Glutamatergic neuron (in vitro differentiated cells): ENCODE results near the gene NUP98. TPM values are rescaled to one million over a fixed set of nuclear protein-coding genes. Genes with fewer than 3 reads are reported as not detected.

Experiments used
- DNase-seq: peaks from one replicate; pipeline ENCODE4 v3.0.0; 2022
- H3K27ac Mint-ChIP-seq: one replicate; pipeline ENCODE4 v1.8.0; 2020; ENCODE audit warnings: mild to moderate bottlenecking, mixed read lengths, inconsistent platforms; ENCODE audit not compliant: unreplicated experiment
- H3K27me3 Mint-ChIP-seq: one replicate; pipeline ENCODE4 v1.8.0; 2020; ENCODE audit warnings: mild to moderate bottlenecking, moderate library complexity, mixed read lengths, inconsistent platforms; ENCODE audit not compliant: unreplicated experiment
- H3K36me3 Mint-ChIP-seq: one replicate; pipeline ENCODE4 v1.8.0; 2020; ENCODE audit warnings: mild to moderate bottlenecking, mixed read lengths, inconsistent platforms; ENCODE audit not compliant: unreplicated experiment
- H3K4me1 Mint-ChIP-seq: one replicate; pipeline ENCODE4 v1.8.0; 2020; ENCODE audit warnings: mild to moderate bottlenecking, low read depth, mixed read lengths, inconsistent platforms; ENCODE audit not compliant: unreplicated experiment
- H3K4me3 Mint-ChIP-seq: one replicate; pipeline ENCODE4 v1.8.0; 2020; ENCODE audit warnings: mild to moderate bottlenecking, mixed read lengths, inconsistent platforms; ENCODE audit not compliant: unreplicated experiment
- H3K9me3 Mint-ChIP-seq: one replicate; pipeline ENCODE4 v1.8.0; 2020; ENCODE audit warnings: mild to moderate bottlenecking, moderate library complexity, mixed read lengths, inconsistent platforms; ENCODE audit not compliant: unreplicated experiment
- CTCF ChIP-seq: fragments of 200-600 bp; sonication (generic); IDR thresholded peaks from one replicate; pipeline ENCODE4 v1.5.0; 2021; ENCODE audit not compliant: partially characterized antibody, unreplicated experiment
- long read RNA-seq: library from polyadenylated mRNA; unstranded; transcript quantifications from one replicate; pipeline ENCODE4 v2.0.0, GENCODE V29; 2020; ENCODE audit not compliant: unreplicated experiment
- total RNA-seq: library from RNA; stranded (reverse); fragmentation: NEBNext Ultra II Directional; extraction: Animal tissue kit (Norgen Biotek cat#: 25700); gene quantifications from one replicate; pipeline ENCODE4 v1.2.1, GENCODE V29; 2021; ENCODE audit not compliant: unreplicated experiment

The NUP98 gene
- total RNA-seq, result 49.6 TPM
- long read RNA-seq, partial matches to known transcripts, result 1 of 3 reads
- long read RNA-seq, other reads (novel, unspliced or antisense), result 1 of 3 reads

GRCh38 chr11:3797329-3798090 lies at the start of gene NUP98:
NUP98 (minus strand) TSS chr11:3797554; CDS start chr11:3782117, 15,437 bp downstream.
- peak within 1 kb of the TSS; percentile 96 for H3K4me3 Mint-ChIP-seq
- peaks cover 14% of the 10 kb centered on the region for H3K4me1 Mint-ChIP-seq
- no peaks in the 10 kb centered on the region for H3K36me3 Mint-ChIP-seq
- peaks cover 6% of the 10 kb centered on the region for H3K9me3 Mint-ChIP-seq
- peaks cover 6% of the 10 kb centered on the region for H3K27me3 Mint-ChIP-seq
- TF ChIP-seq CTCF, result no peak
- peak within 1 kb of the TSS; percentile 78 for H3K27ac Mint-ChIP-seq
- DNase-seq, result peak; percentile 99

DNA sequence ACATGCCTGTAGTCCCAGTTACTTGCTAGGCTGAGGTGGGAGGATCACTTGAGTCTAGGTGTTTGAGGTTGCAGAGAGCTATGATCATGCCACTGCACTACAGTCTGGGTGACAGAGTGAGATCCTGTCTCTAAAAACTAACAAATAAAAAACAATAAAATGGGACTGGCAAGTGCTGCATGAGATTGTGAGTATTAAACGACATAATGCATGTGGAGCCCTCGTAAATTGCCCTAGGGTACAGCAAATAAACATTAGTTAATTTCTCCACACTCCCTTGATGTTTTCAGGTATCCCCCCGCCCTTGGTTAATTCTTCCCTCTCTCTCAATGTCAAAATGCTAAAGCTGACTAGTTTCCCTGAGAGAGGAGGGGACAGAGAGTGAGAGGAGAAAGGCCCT lies 48.3 kb upstream of the NUP98 start:
- Mint-ChIP-seq H3K9me3 (no peaks in the 10 kb centered on the region), H3K4me3 (no peak overlapping the region), H3K4me1 (no peaks in the 10 kb centered on the region), H3K36me3 (no peaks in the 10 kb centered on the region), H3K27ac (no peak overlapping the region), H3K27me3 (no peaks in the 10 kb centered on the region)
- no peak for TF ChIP-seq CTCF
- no peak for DNase-seq

GRCh38 chr11:3845246-3845645 lies 47.9 kb upstream of the NUP98 start:
- no peak for DNase-seq
- TF ChIP-seq CTCF, result no peak
- Mint-ChIP-seq H3K27me3 (no peaks in the 10 kb centered on the region), H3K27ac (no peak overlapping the region), H3K4me3 (no peak overlapping the region), H3K36me3 (no peaks in the 10 kb centered on the region), H3K9me3 (no peaks in the 10 kb centered on the region), H3K4me1 (no peaks in the 10 kb centered on the region)

DNA sequence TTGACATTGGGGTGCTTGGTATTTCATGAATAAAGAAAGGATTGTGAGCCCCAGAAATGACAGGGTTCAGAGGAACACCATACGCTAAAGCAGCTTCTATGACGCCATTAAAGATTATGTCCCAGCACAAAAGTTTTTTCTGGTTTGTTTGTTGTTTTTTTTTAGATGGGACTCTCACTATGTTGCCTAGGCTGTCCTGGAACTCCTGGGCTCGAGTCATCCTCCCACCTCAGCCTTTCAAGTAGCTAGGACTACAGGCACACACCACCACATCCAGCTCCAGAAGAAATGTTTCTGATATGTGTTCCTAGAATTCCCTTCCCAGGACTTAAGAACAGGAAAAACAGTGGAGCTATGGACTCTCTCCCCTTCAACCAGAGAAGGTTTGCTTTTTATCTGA lies 46.0 kb upstream of the NUP98 start:
- peaks cover 10% of the 10 kb centered on the region for H3K4me1 Mint-ChIP-seq
- no peak for DNase-seq
- H3K4me3 Mint-ChIP-seq, result no peak overlapping the region
- no peak for TF ChIP-seq CTCF
- H3K36me3 Mint-ChIP-seq, result peaks cover 2% of the 10 kb centered on the region
- H3K27ac Mint-ChIP-seq, result no peak overlapping the region
- peaks cover 8% of the 10 kb centered on the region for H3K9me3 Mint-ChIP-seq
- peaks cover 10% of the 10 kb centered on the region for H3K27me3 Mint-ChIP-seq

- H3K27ac Mint-ChIP-seq, result no peak overlapping the region
- TF ChIP-seq CTCF, result peak; percentile 69
- peak; percentile 88 for DNase-seq
- H3K4me3 Mint-ChIP-seq, result peak overlapping the region; percentile 88
- peaks cover 11% of the 10 kb centered on the region for H3K9me3 Mint-ChIP-seq
- peaks cover 14% of the 10 kb centered on the region for H3K4me1 Mint-ChIP-seq
- H3K36me3 Mint-ChIP-seq, result peaks cover 6% of the 10 kb centered on the region
- H3K27me3 Mint-ChIP-seq, result peaks cover 12% of the 10 kb centered on the region
Observed at GRCh38 chr11:3841426-3842350, 44.3 kb upstream of the NUP98 start.
